ENCODE results near the gene TSSK1B.
"Not testable (repeated sequence)": the region's sequence is repeated elsewhere in the genome, so short reads cannot be mapped to it uniquely, and the experiment has no call there.

Gene TSSK1B

GRCh38 chr5:113397986-113398385 lies 36.8 kb downstream of the TSSK1B start:
- DNase-seq (ENCODE audit: low read depth in 2 of 2): not testable (repeated sequence)

- no peak for DNase-seq (ENCODE audit: low read depth in 2 of 2)
Observed at GRCh38 chr5:113397046-113397445, 37.7 kb downstream of the TSSK1B start.

GRCh38 chr5:113394658-113395057 lies 40.1 kb downstream of the TSSK1B start:
- DNase-seq (ENCODE audit: low read depth in 2 of 2): no peak

- DNase-seq (ENCODE audit: low read depth in 2 of 2): no peak
Observed at GRCh38 chr5:113390224-113390623, 44.6 kb downstream of the TSSK1B start.

- no peak for DNase-seq (ENCODE audit: low read depth in 2 of 2)
Observed at GRCh38 chr5:113389116-113389515, 45.7 kb downstream of the TSSK1B start.

- DNase-seq (ENCODE audit: low read depth in 2 of 2): no peak
Observed at GRCh38 chr5:113387844-113388243, 46.9 kb downstream of the TSSK1B start.

- DNase-seq (ENCODE audit: low read depth in 2 of 2): no peak
Observed at GRCh38 chr5:113384782-113385285, 50.0 kb downstream of the TSSK1B start.

GRCh38 chr5:113382731-113383130 lies 52.1 kb downstream of the TSSK1B start:
- DNase-seq (ENCODE audit: low read depth in 2 of 2): no peak

All from stimulated activated CD8-positive, alpha-beta memory T cell treated with anti-CD3 and anti-CD28 coated beads, Interleukin-15, amount 100 ng/mL, for 4 hours (primary cell).